Measurements from ENCODE around the gene ARL5A.

- no peak for TF ChIP-seq CTCF (IDR thresholded peaks at IDR 0.05)
- TF ChIP-seq POLR2A (IDR thresholded peaks at IDR 0.05) = no peak
- TF ChIP-seq EP300 (IDR thresholded peaks at IDR 0.05) = no peak
These were observed 17.3 kb upstream of the ARL5A start for GRCh38 chr2:151845481-151845880.

All from stomach (tissue), 4 donors.